Stomach (tissue), 4 donors: Measurements from ENCODE around the gene IQCM.

Experiments
- EP300 ChIP-seq: sonication (generic); formaldehyde crosslinking; IDR thresholded peaks from one replicate; pipeline ENCODE4 v1.6.1; 2017; ENCODE audit warnings: antibody characterized with exemption
- POLR2A ChIP-seq, 4 donors: fragments of 450-650 bp; IDR thresholded peaks; one replicate each; pipeline ENCODE4 v1.6.1; 2016; ENCODE audit warnings: antibody characterized with exemption in 4 of 4, control low read depth in 2 of 4, mild to moderate bottlenecking in 1 of 4, moderate library complexity in 1 of 4
- POLR2AphosphoS5 ChIP-seq, 3 donors: sonication (generic); formaldehyde crosslinking; IDR thresholded peaks; one replicate each; pipeline ENCODE4 v1.6.1; 2016; ENCODE audit warnings: antibody characterized with exemption in 3 of 3
- TF ChIP-seq, protein P1 (sequence below), 7 experiments: fragments of 450-650 bp in 4 of 7; fragments of 200-600 bp in 3 of 7; sonication (generic) in 3 of 7; IDR thresholded peaks; one replicate each; pipeline ENCODE4 v1.5.1; 2016 to 2019; ENCODE audit warnings: antibody characterized with exemption in 7 of 7, control low read depth in 2 of 7, mild to moderate bottlenecking in 1 of 7

DNA sequence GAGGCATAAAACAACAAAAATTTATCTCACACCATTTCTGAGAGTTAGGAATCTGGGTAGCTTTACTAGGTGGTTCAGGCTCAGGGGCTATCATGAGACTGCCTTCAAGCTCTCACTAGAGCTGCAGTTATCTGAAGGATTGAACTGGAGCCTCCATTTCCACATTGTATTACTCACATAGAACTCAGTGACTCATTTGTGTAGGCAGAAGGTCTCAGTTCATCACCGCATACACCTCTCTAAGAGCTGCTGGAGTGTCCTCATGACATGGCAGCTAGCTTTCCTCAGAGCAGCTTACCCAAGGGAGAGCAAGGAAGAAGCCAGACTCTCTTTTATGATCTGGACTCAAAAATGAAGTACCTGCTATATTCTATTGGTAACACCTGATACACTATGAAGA, 389.2 kb downstream of the IQCM start:
- TF ChIP-seq, protein P1, sequence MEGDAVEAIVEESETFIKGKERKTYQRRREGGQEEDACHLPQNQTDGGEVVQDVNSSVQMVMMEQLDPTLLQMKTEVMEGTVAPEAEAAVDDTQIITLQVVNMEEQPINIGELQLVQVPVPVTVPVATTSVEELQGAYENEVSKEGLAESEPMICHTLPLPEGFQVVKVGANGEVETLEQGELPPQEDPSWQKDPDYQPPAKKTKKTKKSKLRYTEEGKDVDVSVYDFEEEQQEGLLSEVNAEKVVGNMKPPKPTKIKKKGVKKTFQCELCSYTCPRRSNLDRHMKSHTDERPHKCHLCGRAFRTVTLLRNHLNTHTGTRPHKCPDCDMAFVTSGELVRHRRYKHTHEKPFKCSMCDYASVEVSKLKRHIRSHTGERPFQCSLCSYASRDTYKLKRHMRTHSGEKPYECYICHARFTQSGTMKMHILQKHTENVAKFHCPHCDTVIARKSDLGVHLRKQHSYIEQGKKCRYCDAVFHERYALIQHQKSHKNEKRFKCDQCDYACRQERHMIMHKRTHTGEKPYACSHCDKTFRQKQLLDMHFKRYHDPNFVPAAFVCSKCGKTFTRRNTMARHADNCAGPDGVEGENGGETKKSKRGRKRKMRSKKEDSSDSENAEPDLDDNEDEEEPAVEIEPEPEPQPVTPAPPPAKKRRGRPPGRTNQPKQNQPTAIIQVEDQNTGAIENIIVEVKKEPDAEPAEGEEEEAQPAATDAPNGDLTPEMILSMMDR (IDR thresholded peaks at IDR 0.05), result no peak
- TF ChIP-seq POLR2A (IDR thresholded peaks at IDR 0.05), result no peak
- TF ChIP-seq EP300, result no peak
- TF ChIP-seq POLR2AphosphoS5 (IDR thresholded peaks at IDR 0.05), result no peak
